Measurements from ENCODE around the gene ARHGAP30. TPM values are rescaled to one million over a fixed set of nuclear protein-coding genes. Genes with fewer than 3 reads are reported as not detected.
A peak's percentile ranks its signal among the peaks of the same experiment; 100 is the strongest.
"Not testable (repeated sequence)": the region's sequence is repeated elsewhere in the genome, so short reads cannot be mapped to it uniquely, and the experiment has no call there.

ARHGAP30 gene
- total RNA-seq, 1 donor from 2014 or later, result not detected

DNA sequence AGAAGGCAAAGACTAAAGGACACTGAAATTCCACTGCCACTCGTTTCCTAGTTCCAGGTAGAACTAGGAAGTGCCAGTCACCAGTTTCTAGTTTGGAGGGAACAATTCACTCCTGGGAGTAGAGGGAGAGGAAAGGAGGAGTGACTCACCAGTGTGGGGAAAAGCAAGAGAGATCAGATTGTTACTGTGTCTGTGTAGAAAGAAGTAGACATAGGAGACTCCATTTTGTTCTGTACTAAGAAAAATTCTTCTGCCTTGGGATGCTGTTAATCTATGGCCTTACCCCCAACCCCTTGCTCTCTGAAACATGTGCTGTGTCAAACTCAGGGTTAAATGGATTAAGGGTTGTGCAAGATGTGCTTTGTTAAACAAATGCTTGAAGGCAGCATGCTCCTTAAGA, 53.0 kb downstream of the ARHGAP30 start:
- not testable (repeated sequence) for DNase-seq (ENCODE audit: extremely low read depth, low read depth, low spot score)

GRCh38 chr1:161013488-161014230, 56.0 kb downstream of the ARHGAP30 start:
- peak; percentile 98 for DNase-seq (ENCODE audit: extremely low read depth, low read depth, low spot score)

DNA sequence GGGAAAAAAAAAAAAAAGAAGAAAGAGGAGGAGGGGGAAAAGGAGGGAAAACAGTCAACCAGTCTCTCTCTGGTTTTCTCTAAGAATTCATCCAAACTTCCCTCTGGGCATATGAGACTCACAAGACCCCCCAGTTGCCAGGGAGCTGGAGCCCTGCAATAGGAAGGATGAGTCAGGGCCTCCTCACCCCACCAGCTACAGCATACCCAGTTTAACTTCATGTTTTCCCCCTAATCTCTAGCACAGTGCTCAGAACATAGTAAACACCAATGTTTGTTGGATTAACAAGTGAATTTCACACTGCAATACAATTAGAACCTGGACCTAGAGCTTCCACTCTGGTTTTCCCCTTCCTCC, 56.6 kb downstream of the ARHGAP30 start:
- no peak for DNase-seq (ENCODE audit: extremely low read depth, low read depth, low spot score)

DNA sequence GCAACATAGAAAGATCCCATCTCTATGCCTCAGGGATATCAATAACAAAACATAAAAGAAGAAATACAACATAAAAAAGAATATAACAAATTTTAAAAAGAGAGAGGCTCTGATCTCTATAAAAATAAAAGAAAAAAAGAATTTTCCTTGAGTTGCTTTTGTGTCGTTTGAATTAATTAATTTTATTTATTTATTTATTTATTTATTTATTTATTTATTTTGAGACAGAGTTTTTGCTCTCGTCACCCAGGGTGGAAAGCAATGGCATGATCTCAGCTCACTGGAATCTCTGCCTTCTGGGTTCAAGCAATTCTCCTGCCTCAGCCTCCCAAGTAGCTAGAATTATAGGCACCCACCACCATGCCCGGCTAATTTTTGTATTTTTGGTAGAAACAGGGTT, 57.3 kb downstream of the ARHGAP30 start:
- DNase-seq (ENCODE audit: extremely low read depth, low read depth, low spot score), result no peak

GRCh38 chr1:161009602-161010211, 60.0 kb downstream of the ARHGAP30 start:
- DNase-seq (ENCODE audit: extremely low read depth, low read depth, low spot score), result no peak

DNA sequence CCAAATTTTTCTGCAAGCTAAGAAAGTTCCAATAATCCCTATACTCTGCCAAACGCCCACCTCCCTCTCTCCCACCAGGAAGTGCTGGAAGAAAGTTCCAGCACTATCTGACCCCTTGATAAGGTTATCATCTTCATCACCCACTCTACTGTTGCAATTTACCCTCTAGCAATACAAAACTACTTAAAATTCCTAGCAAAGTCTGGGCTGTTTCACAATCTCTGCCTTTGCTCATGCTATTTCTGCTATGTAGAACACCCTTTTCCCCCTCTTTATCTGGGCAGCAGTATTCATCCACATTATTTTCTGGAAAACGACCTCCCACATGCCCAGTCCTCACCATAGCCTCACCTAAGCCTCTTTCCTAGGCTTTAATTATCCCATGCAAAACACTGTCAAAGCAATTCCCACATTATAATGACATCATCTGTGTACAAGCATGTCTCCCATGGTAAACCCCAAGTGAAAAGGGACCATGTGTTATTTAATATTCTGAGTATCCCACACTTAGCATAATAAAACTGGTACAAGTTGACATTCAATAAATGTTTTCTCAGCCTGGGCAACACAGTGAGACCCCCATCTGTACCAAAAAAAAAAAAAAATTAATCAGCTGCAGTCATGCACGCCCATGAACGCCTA, 60.7 kb downstream of the ARHGAP30 start:
- no peak for DNase-seq (ENCODE audit: extremely low read depth, low read depth, low spot score)

DNA sequence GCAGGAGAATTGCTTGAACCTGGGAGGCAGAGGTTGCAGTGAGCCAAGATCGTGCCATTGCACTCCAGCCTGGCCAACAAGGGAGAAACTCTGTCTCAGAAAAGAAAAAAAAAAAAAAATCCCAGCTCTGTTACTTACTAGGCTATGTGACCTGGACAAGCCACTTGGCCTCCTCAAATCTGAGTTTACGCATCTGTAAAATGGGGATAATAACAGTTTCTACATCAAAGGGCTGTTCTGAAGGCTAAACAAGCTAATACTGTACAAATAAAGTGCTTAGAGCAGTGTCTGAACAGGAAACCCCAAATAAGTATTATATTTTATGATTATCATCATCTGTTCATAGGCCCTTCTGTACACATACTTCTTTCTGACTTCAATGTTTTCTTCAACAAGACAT, 62.3 kb downstream of the ARHGAP30 start:
- DNase-seq (ENCODE audit: extremely low read depth, low read depth, low spot score), result no peak

DNA sequence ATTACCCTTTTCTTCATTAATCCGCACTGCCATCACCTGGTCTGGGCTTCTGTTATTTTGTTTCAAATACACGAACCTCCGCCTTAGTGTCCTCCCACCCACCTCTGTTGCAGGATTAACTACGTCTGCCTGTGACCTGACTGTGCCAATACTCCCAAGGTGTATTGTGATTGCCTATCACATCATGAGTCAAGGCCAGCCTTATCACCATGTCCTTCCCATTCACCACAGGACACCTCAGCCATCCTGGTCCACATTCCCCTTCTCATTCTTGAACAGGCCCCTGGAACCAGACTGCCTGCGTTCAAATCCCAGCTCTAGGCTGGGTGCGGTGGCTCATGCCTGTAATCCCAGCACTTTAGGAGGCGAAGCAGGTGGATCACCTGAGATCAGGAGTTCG, 63.1 kb downstream of the ARHGAP30 start:
- no peak for DNase-seq (ENCODE audit: extremely low read depth, low read depth, low spot score)

- no peak for DNase-seq (ENCODE audit: extremely low read depth, low read depth, low spot score)
Observed at GRCh38 chr1:161001525-161001924, 68.2 kb downstream of the ARHGAP30 start.

- DNase-seq (ENCODE audit: extremely low read depth, low read depth, low spot score), result no peak
Observed at GRCh38 chr1:161000736-161001480, 68.8 kb downstream of the ARHGAP30 start.

- DNase-seq (ENCODE audit: extremely low read depth, low read depth, low spot score), result no peak
Observed at GRCh38 chr1:160999376-160999775, 70.3 kb downstream of the ARHGAP30 start.

- DNase-seq (ENCODE audit: extremely low read depth, low read depth, low spot score), result peak; percentile 68
Observed at GRCh38 chr1:160997323-160998038, 72.2 kb downstream of the ARHGAP30 start.

Other genes starting within 250 kb of the ARHGAP30 start
- gene CD244, start 207.0 kb downstream of the ARHGAP30 start, total RNA-seq, result not detected in 2 replicates
- gene ITLN1, start 184.7 kb downstream of the ARHGAP30 start, total RNA-seq, result not detected in 2 replicates
- not detected in 2 replicates for gene ITLN2, start 115.1 kb downstream of the ARHGAP30 start, total RNA-seq
- 133 and 134 TPM in 2 replicates for gene F11R, start 48.7 kb downstream of the ARHGAP30 start, total RNA-seq
- 0.82 and 7.1 TPM in 2 replicates for gene TSTD1, start 30.9 kb downstream of the ARHGAP30 start, total RNA-seq
- gene USF1, start 23.9 kb downstream of the ARHGAP30 start, total RNA-seq, result 56.8 and 68.4 TPM in 2 replicates
- gene NECTIN4, start 19.7 kb upstream of the ARHGAP30 start, total RNA-seq, result 0.76 TPM in 1 of 2 replicates, not detected in the other
- 5.3 and 7.2 TPM in 2 replicates for gene KLHDC9, start 28.5 kb upstream of the ARHGAP30 start, total RNA-seq
- gene PFDN2, start 48.1 kb upstream of the ARHGAP30 start, total RNA-seq, result 63.0 and 78.2 TPM in 2 replicates
- 16.4 and 22.6 TPM in 2 replicates for gene NIT1, start 48.2 kb upstream of the ARHGAP30 start, total RNA-seq
- gene DEDD, start 62.8 kb upstream of the ARHGAP30 start, total RNA-seq, result 35.5 and 43.8 TPM in 2 replicates
- gene UFC1, start 84.1 kb upstream of the ARHGAP30 start, total RNA-seq, result 58.5 and 107 TPM in 2 replicates
- 9.8 and 13.1 TPM in 2 replicates for gene USP21, start 89.6 kb upstream of the ARHGAP30 start, total RNA-seq
- 17.2 and 23.5 TPM in 2 replicates for gene PPOX, start 96.5 kb upstream of the ARHGAP30 start, total RNA-seq
- gene B4GALT3, start 107.6 kb upstream of the ARHGAP30 start, total RNA-seq, result 38.4 and 43.5 TPM in 2 replicates
- gene ADAMTS4, start 129.2 kb upstream of the ARHGAP30 start, total RNA-seq, result 16.6 and 23.8 TPM in 2 replicates
- gene NDUFS2, start 132.5 kb upstream of the ARHGAP30 start, total RNA-seq, result 113 and 141 TPM in 2 replicates
- 1.7 TPM in 1 of 2 replicates, not detected in the other for gene FCER1G, start 145.4 kb upstream of the ARHGAP30 start, total RNA-seq
- gene APOA2, start 153.7 kb upstream of the ARHGAP30 start, total RNA-seq, result not detected in 2 replicates
- gene TOMM40L, start 156.2 kb upstream of the ARHGAP30 start, total RNA-seq, result 9.7 and 15.0 TPM in 2 replicates
- gene NR1I3, start 168.3 kb upstream of the ARHGAP30 start, total RNA-seq, result not detected in 2 replicates
- gene PCP4L1, start 188.9 kb upstream of the ARHGAP30 start, total RNA-seq, result not detected in 2 replicates
- gene MPZ, start 240.1 kb upstream of the ARHGAP30 start, total RNA-seq, result 3.4 and 4.7 TPM in 2 replicates
- gene SDHC, start 244.5 kb upstream of the ARHGAP30 start, total RNA-seq, result 69.4 and 92.9 TPM in 2 replicates

Data from glomerular endothelial cell (primary cell).